T-helper 2 cell (primary cell): ENCODE results near the gene HOTAIR.
A peak's percentile ranks its signal among the peaks of the same experiment; 100 is the strongest.

Source experiments
- DNase-seq, 5 experiments: peaks; one replicate each; pipeline versions ENCODE4 v3.0.0 to v3.0.0-alpha.2; 2012 to 2022
- total RNA-seq, 2 donors: gene quantifications; one replicate each; lab custom pipeline; 2026; lab: John Stamatoyannopoulos, UW

HOTAIR gene
- 0 to 0.07 reads per million in 2 donors for total RNA-seq

DNA sequence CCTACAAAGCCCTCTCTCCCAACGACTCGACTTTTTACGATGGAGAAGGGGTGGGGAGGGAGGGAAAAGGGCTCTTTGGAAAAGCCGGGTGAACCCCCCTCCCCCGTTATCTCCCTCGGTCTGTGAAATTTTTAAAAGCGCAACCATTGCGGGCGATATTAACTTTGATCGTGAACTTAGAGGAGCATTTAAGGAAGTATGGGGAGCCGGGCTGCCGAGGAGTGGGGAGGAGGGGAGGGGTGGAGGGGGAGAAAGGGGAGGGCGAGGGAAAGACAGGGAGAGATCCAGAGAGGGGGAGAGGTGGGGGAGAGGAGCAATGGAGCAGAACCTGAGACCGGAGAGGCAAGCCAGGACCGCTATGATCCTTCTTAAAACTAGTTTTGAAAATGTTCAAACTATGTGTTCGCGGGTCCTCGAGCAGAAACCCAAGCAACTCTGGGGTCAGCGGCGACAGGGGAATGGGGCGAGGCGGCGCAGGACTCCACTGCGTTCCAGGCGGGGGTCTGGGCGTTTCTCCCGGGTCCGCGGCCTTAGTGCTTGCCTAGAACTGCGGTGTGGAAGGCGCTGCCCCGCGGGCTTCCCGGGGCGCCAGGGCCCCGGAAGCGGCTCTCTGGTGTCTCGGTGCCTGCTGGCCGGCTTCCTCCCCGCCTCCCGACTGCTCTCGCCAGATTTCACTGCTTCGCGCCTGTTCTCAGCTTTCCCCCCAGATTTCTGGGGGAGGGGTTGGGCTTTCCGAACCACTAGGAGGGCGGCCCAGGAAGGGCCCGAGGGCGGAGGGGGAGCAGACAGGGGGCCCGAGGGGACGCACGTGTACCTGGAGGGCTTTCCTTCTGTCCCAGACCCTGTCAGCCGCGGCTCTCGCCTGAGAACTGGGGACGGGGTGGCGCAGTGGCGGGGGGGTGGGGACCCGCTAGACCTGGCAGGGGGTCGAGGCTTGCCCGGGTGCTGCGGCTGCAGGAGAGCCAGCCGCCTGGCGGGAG lies at the start of gene HOTAIR:
Gene HOTAIR (minus strand): TSS at position 871 of the 980 bp plus-strand sequence.
- DNase-seq = peak in 1 of 5 experiments; percentile 34

DNA sequence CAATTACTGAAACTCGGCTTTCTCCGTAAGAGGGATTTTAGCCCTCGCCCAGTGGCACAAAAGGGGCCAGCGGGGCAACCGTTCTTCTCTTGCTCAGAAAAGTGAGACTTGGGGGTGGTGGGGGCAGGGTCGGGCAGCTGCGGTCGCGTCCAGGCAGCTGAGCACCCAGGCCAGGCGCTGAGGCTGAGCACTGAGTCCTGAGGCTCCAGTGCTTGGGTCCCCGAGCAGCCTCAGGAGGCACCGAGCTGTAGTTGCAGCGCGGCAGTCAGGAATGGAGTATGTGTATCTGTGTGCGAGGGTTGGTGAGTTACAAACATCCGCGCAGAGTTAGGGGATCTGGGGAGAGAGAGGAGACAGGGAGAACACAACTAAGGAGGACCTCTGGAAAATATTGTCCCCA lies 49.4 kb upstream of the HOTAIR start:
- no peak for DNase-seq

DNA sequence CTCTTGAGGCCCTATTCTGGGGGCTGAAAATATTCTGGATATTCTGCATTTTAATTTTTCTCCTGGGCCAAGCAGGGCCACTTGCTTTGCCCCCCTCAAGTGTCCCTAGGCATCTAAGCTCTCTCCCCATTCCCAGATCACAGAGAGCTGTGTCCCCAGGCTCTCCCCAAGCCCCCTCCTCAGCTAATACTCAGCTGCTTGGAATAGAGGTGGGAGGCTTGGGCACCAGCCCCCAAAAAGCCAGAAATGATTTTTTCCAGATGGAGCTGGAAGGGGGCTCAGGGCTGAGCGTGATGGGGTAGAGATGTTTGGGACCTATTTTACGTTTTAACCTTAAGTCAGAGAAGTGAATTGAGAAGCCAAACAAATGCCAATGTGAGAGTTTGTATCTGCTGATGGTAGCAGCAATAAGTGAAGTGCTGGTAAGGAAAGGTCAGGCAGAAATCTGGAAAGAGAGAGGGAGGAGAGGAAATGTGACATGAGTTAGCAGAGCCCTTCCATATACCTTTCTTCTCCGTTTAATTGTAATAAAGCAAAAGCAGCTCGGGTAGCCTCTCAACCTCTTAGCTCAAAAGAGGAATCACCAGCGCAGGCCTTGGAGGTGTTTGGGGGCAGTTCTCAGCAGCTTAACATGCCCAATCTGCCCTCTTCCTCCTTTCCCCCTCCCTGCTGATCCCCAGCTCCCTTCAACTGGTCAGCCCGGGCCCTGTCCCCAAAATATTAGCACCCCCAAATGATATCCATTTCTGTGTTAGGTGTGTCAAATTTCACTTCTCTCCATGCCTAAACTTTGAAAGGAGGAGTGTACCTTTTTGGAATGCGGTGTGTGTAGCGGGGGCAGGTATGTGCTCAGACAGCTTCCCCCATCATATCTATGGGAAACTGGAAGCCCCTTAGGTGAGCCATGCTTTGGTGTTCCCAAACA lies 48.5 kb upstream of the HOTAIR start:
- DNase-seq = no peak

DNA sequence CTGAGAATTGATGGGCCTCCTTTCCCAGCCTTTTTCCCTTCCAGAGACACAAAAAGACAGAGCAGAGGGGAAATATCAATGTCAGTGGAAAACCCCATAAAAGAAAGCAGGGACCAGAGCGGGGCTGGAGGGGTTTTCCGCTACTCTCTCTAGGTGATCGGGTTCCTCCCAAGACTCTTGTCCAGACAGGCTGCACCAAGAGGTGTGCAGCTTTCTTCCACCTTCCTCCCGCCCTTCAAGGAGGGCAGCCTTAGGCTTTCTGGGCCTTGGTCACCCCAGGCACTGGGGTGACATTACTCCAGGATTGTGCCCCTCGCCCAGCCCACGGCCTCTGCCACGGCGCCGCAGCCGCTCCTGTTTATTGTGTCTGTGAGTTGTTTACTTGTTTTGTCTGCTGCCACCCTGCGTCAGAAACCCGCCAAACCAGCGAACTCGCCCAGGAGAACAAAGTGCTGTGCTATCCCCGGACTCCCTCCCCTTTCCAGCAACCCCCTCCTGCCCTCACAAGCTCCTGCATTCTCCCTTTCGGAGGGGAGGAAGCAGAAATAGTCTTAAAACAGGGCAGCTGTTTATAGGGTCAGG lies 46.8 kb upstream of the HOTAIR start:
- DNase-seq = no peak

DNA sequence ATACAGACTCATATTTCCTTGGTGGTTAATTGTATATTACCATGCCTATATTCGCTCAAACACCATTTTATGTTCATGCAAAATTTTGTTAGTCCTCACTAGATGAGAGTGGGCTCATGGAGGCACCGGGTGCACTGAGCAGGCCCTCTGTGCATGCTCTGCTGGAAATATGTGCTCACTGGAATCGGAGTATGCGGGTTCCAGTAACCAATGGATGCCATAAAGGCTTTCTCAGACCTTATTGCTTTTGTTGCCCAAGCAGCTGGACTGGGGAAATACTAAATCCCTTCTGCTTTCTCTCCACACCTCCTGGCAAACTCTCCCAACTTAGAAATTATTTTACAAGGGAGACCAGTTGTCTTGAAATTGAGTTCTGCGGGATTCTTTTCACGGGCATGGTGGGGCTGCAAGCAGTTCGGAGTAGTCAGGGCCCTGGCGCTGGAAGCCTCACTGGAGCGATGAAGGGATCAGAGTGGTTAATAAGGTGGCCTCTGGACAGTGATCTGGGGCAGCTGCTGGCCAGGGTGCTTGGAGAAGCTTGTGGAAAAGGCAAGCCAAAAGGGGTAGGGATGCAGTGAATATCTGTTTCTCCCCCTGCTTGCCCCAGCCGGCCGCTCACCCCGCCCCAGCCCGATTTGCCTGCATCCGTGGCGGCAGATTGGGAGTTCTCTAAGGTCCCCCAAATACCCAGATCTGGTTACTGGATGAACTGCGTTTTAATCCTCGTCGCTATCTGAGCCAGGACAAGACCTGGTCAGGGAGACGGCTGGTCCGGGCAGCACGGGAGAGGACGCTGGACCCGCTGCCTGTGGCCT lies 46.0 kb upstream of the HOTAIR start:
- DNase-seq = no peak

DNA sequence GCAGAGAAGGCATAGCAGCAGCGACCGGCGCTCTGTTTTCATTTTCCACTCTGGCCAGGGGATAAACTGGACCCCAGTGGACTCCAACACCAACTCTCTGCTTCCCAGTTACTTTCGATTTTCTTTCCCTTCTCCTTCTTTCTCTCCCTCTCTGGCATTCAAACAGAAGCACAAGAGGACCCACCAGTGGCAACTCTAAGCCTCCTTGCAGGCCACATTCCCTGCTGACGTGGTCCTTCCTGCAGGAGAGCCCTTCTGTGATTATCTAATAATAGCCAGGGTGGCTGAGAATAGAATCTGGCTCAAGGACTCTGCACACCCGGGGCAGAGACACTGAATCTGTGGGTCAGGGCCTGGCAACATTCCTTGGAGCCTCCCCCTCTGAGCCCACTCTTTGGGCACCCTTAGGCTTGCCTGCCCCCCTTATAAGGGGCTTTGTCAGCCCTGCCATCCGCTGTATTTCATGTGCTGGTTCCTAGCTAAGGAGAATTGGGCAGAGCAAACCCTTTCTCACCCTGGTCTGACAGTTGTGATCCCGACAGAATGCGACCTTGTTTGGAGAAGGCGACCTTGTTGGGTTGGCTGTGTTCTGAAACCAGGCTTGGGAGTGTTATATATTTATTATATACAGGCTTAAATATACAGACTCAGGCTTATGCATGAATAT lies 45.3 kb upstream of the HOTAIR start:
- no peak for DNase-seq

DNA sequence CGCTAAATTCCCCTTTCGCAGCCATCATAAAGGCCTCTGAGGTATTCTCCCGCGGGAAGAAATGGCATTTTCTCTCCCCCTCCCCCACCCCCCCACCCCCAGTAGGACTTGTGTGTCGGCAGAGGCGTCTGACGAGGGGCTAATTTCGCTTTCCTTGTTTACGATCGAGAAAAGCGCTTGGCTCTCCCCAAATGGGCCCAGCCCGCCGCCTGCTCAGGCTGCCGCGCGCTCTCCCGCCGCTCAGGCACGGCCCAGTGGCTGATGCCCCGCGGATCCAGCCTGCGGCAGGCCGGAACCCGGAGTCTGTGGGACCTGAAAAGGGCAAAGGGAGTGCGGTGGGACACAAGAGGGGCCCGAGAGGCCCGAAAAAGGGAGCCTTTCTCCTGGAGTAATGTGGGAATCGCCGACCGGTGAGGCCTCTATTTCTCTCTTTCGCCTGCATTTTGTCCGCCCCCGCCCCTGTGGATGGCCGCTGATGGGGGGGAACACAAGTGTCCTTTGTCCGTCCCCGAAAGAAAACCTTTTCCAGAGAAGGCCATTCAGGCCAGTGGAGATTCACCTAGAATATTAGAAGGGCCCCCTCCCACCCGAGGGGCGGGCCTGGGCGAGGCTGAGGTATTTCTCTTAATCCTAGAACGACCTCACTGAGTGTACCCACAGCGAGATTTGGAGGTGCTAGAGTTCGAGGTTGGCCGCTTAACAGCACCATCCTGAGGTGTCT lies 44.5 kb upstream of the HOTAIR start:
- DNase-seq = no peak

DNA sequence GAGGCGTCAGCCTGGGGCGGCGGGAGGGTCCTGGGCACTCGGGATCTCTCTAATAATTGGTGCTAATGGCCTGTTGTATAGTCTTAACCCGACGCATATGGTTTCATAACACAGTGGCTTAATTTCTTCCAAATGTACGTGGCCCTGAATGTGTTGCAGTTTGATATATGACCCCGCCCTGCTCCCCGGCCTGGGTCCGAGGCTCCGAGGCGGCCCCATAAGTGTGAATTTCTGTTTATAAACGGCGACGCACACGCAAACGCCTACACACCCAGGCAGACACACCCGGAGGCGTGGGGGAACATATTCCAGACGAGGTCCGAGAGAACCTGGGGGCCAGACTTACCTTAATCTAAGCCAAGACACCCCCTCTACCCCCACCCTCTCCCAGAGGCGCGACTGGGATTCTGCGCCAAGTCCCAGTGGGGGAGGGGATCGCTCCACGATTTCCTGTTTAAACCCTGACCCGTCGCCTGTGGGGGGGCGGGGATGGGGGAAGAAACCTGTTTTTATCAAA lies 43.8 kb upstream of the HOTAIR start:
- no peak for DNase-seq

DNA sequence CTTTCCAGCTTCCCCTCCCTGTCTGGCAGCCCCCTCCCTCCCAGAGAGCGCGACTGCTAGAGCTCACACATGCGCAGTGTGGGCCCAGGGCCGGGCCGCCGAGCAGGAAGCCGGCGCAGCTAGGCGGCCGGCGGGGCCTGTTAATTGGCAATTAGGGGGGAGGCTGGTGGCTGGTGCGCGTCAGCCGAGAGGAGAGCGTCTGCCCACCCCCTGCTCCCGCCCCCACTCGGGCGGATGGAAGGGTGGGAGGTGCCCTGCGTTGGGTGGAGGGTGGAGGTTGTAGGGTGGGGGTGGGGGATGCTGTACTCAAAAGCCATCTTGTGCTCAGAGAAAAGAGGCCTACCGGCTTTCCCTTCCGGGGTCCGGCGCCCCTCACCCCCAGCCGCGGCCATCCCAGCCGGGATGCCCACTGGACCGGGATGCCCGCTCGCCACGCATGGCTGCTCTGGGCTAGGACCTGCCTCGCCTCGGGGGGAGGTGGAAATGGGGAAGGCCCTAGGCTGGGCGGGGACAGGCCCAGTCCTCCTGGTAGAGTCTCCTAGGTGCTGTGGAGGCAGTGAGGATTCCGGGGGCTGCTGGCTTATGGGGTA lies 43.2 kb upstream of the HOTAIR start:
- DNase-seq = peak; percentile 40 to 79 (median 63)

DNA sequence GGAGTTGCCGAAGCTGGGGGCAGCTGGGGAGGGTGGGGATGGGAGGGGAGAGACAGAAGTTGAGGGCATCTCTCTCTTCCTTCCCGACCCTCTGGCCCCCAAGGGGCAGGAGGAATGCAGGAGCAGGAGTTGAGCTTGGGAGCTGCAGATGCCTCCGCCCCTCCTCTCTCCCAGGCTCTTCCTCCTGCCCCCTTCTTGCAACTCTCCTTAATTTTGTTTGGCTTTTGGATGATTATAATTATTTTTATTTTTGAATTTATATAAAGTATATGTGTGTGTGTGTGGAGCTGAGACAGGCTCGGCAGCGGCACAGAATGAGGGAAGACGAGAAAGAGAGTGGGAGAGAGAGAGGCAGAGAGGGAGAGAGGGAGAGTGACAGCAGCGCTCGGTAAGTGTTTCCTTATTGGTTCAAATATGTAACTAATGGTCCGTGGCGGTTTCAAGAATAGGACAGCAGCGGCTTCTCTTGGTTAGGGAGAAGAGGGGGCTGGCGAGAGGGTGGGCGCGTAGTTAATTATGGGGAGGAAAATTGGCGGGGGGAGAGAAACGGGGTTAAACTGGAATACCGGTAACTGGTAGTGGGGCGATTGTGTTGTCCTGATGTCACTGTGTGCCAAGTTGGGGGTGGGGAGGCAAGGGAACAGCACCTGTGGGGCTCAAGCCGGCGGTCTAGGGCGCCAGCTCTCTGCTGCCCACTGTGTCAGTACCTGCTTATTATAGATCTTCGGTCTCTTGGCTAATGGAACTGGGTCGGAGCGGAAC lies 42.5 kb upstream of the HOTAIR start:
- DNase-seq = no peak

DNA sequence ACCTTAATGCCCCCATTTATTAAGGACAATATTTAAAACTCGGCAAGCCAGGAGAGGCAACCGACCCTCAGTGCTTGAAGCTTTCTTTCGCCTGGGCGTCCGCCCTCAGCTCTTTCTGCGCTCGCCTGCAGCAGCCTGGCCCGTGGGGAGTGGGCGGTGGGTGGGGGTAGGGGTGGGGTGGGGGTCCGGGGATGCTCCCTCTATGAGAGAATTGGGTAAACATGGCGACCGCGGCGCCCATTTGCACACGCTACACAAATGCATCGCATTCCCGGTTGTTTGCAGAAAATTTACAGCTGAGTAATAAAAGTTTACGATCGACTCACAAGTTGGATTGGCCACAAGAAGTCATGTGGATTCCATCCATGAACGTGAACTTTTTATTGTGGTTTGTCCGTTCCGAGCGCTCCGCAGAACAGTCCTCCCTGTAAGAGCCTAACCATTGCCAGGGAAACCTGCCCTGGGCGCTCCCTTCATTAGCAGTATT lies 41.8 kb upstream of the HOTAIR start:
- no peak for DNase-seq

DNA sequence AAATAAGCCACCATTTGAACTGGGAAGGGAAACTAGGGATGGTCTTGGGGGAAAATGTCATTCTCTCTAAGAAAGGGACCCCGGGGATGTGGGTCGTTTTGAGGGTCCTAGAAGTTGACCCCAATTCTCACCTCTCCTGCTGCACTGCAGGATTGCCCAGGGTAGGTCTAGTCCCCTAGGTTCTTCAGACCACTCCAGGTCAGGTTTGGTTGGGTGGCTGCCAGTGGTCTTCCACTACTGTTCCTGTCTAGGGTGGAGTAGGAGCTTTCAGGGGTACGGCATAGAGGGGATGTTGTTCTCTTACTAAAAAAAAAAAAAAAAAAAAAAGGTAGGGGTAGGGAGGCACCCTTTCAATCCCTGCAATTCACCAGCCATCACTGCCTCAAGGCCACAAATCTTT lies 41.3 kb upstream of the HOTAIR start:
- no peak for DNase-seq

DNA sequence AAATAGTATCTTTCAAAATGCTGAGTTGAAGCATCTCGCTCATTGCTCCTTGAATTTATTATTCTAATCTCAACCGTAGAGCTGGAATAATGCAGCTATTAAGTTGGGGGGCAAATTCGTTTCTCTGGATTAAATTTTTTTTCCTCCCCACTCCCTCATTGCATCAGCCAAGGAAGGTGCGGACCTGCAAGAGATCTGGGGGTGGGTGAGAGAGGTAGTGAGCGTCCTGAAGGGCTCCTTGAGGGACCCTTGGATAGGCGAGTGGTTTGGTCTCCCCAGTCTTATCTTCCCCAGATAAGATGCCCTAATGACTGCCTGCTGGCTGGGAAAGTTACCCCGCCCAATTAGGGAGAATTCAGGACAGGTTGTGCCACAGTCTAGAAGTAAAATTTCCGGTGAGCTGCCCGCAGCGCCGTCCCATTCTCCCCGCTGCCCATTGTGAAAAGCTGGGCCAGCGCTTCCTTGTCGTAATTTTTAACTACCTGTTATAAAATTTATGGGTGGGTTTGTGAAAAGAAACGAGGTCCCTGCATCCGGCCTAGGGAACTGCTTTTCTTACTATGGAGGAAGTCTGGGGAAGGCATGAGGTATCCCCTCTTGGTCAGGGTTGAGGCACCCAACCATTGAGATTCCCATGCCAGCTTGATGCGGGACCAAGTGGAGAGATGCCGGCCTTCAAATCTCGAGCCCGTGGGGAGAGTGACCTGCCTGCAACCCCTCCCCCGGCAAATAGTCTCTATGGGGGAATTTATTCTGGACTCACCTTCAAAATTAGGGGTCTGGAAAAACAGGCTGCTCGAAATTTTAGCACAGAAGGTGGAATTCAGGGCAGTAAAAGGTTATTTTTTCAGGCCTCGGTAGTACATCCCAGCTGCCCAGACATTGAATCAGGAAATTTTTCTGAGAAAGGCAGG lies 40.5 kb upstream of the HOTAIR start:
- DNase-seq = no peak

DNA sequence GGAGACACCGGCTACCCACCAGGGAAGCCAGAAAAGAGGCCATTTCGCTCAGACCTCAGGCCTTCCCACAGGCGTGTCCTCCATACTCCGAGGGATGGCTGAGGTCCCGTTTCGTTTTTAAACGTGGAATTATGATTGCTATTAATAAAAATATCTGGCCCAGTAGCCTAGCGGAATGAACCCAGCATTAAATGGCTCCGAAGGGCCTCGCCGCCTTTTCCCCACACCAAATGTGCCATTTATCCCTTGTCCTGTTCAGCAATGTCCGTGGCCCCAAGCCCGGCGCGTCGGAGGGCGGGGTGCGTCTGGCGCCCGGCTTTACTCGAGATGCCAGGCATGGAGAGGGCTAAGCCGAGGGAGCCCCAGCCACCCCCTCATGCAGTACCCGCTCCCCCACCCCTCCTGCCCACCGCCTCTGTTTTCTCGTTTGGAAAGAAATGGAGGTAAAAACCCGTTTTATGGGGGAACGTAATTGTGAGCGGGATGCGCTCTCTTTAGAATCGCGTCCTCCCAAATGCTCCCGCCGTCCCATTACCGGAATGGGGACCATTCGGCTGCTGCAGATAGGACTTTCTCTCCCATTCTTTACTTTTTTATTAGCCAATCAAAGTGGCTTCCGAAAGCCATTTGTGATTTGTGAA lies 39.7 kb upstream of the HOTAIR start:
- no peak for DNase-seq

DNA sequence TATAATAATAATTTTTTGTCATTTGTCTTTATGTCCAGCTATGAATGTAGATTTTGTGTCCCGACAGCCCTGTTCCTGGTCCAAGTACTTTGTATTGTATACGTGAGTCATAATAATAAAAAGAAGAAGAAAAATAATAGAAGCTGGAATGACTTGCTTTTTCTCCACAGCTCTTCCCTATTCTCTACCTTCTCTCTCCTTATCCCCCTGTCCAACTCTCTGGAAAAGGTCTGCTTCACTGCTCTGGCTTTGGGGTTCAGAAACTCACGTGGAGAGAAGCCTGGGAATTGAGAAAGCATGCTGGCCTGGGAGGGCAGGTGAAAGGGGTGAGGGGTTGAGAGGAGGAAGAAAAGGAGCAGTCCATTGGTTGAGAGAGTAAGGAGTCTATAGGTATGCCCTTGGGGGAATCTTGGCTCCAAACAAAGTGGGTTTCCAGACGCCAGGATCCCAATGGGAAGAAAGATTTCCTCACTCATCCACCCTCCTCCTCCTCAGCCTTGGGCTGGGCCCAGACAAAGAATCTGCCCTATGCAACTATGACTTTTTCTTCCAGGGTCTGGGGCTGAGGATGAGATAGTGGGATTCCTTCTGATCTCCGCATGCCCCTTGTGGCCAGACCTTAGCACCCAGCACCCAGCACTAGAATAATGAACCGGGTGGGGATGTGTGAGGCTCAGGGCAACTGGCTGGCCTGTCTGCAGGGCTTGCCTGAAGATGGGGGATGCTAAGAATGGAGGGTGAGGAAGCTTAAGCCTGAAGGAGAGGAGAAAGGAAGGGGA lies 38.1 kb upstream of the HOTAIR start:
- no peak for DNase-seq

DNA sequence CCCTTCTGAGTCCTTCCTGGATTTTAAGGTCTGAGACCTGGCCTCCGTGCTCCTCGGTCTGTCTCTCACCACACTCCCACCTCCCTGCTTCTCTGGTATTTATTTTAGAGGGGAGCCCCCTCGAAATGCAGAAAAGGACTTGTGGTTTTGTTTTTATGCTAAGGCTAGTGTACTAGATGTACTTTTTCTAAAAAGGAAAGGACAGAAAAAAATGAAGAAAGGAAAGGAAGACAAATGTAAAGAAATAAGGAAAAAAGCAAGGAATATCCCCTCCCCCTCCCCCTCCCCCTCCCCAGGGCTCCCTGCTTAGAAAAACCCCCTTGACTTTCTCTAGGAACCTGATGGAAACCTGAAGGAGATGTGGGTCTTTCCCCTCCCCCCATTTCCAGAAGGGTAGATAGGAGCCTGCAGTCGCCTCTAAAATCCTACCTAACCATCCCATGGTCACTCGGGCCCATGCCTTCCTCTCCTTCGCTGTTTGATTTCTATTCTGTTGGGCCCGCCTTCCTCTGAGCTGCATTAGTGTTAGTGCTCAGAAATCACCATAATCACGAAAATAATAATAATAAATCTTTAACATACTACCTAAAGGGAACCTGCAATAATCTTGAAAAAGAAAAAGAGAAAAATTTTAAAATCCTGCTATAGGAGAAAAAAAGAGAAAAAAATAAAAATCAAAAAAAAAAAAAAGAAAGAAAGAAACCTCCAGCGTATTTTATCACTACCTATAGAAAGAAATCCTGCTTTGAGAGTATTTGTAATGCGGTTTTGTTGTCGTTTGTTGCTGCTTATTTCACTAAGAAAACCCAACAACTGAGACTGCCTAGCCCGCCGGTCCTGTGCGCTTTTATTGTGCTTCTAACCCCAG lies 37.1 kb upstream of the HOTAIR start:
- no peak for DNase-seq
